NCI-H1694 treated with DMSO at 0.1 percent for 48 hours (cell line): ENCODE measurements around the gene HAUS5.

Experiments
- DNase-seq: peaks from one replicate; lab custom pipeline; 2025; lab: John Stamatoyannopoulos, UW

The HAUS5 gene

DNA sequence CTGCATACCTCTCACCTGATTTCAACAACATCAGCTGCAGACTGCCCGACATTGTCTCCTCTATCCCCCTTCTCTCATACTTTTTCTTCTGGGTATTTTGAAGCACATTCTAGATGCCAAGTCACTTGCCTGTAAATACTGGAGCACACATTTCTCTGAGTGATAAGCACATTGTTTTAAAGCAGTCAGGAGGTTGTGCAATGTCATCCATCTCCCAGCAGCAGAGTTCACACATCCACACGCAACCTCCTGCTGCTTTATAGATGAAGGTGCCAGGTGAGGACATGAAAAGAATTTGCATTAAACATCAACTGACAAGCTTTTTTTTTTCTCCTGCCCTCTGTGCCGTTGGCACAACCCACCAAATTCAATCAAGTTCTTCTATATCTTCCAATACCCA lies 59.3 kb downstream of the HAUS5 start:
- DNase-seq = no peak

DNA sequence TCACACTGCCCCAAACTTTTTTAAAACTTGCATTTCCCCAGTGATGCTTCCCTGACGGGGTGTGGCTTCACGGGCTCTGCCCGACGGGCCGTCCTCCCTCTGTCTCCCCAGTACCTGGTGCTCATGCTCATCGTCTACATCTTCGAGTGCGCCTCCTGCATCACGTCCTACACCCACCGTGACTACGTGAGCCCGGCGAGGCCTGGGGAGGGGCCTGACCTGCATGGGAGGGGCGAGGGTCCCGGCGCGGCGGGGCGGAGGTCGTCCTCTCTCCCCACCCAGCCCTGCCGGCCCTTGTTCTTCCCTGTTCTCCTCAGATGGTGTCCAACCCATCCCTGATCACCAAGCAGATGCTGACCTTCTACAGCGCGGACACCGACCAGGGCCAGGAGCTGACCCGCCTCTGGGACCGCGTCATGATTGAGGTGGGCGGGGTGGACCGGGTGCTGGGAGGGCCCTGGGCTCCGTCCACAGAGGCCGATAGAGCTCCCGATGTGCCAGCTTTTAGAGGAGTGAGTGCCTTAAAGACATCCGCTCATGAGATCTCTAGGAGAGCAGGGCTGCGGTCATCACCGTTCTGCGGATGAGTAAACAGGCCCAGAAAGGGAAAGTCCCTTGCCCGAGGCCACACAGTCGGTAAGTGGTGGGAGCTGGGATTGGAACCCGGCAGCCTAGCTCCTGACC lies 60.7 kb downstream of the HAUS5 start:
- DNase-seq = no peak
